Middle frontal gyrus (tissue), 1 donor: ENCODE results near the gene PCDH1.
"Not testable (repeated sequence)": the region's sequence is repeated elsewhere in the genome, so short reads cannot be mapped to it uniquely, and the experiment has no call there.

ENCODE experiments used
- DNase-seq: peaks from one replicate; pipeline ENCODE4 v3.0.0-alpha.2; 2015; ENCODE audit warnings: low spot score; ENCODE audit errors: extremely low spot score

The PCDH1 gene

DNA sequence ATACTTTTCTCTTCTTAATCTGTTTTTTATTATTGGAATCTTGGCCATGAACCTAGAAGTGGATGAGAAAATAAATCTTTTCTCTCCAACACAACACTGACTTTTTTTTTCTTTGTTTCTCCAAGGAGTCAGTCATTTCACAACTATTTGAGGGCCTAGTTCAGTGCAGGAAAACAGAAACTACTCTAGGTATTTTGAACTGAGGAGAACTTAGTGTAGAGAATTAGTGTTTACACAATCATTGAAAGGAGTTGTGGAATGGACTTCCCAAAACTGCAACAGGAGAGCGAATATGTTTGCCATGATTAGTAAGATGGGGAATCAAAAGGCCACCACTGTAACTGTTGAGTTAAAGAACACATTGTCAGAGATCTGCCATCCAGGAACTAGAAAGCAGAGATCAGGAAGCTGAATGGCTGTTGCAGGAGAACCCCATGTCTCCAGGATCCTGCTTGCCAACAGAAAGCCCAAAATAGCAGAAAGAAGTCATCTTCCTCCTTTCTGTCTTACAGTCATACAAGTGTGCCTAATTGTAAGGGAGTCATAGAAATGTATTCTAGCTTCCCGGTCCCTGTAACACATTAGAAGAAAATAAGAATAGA is 20.3 kb upstream of the PCDH1 start:
- no peak for DNase-seq

DNA sequence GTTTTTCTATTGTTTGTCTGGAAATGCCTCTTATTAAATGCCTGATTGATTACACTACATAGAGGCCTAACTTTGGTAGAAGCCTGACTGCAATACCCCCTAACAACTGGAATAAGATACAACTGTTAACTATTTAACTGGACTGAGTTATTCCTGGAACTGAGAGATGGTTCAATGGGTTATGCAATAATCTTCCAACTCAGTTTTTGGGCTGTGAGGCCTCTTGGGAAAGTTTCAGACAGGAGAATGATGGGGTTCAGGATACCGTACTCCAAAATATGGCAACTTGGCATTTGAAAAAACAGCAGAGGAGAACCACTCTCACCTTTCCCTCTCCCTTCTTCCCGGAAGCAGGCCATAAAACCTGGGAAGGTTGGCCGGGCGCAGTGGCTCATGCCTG is 19.2 kb upstream of the PCDH1 start:
- no peak for DNase-seq

DNA sequence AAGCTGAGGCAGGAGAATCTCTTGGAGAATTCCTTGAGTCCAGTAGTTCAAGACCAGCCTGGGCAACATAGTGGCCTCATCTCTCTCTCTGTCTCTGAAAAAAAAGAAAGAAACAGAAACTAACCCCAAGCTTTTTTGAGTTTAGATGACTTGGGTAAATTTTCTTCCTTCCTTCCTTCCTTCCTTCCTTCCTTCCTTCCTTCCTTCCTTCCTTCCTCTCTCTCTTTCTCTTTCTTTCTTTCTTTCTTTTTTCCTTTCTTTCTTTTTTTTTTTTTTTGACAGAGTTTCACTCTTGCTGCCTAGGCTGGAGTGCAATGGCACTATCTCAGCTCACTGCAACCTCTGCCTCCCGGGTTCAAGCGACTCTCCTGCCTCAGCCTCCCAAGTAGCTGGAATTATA is 12.2 kb upstream of the PCDH1 start:
- DNase-seq: not testable (repeated sequence)

DNA sequence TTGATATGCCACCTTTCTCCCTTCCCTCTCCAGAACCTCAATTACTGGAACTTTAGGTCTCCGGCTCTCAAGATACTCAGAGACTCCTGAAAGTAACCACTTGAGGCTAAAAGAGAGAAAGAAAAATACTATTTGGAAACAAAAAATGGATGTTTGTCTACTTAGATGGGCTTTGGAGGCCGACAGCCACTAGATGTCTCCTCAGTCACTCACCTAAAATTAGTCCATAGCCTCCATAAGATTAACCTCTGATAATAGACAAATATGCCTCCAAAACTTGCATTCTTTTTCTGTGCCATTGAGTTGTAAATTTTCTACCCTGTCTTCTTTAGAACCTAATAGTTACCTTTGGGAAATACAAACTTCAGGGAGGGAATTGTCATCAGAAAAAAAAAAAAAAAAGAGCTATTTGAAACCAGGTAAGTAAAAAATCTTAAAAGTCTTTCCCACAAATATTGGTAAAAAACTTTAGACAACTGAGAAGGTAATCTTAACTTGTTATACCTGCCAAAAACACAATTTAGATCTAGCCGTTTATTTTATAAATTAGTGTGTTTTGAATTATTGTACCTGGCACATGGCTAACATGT is 11.2 kb upstream of the PCDH1 start:
- DNase-seq: no peak

DNA sequence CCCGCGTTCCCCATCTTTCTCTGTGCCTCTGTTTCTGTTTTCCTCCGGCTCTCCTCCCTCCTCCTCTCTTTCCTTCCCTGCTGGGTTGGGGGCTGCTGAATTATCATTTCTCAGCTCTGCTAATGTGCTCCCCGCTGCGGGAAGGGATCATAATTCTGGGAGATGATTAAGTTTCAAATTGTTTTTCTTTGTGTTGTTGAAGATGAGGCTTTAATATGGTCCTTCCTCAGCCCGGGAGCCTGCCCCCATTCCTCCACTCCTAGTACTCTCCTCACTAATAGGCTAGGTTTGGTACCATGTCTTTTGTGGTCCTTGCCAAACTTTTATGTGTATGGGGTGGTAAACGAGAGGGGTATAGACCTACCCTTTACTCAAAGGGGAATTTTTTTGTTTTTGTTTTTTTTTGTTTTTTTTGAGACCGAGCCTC is 5.7 kb upstream of the PCDH1 start:
- DNase-seq: no peak

DNA sequence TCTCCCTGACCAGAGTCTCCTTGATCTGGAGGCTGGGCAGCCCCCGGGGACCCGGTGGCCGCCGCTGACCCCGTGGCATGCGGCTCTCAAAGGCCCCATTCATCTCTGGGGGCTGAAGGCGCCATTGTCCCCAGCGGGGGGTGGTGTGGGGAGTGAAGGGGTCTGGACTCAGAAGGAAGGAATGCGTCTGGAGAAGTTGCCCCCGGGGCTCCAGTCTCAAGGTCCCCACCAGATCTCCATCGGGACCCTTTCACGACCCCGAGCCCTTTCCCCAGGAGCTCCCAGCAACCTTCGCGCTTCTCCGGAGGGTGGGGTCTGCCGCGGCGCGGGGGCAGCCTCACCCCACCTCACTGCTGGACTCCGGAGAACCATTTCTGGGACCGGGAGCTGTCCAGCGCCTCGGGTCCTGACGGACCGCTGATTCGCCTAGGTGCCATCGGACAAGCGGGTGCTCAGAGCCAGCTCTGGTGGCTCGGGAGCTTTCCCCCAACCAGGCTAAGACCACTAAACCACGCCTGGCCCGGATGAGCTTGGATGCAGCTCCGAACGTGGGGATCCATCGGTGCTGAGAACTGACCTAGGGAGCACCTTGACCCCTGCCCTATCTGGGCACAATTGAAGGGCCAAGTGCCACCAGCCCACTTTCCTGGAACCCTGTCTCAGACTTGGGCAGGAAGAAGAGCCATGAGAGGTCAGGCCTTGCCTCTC is 5.1 kb upstream of the PCDH1 start:
- no peak for DNase-seq

DNA sequence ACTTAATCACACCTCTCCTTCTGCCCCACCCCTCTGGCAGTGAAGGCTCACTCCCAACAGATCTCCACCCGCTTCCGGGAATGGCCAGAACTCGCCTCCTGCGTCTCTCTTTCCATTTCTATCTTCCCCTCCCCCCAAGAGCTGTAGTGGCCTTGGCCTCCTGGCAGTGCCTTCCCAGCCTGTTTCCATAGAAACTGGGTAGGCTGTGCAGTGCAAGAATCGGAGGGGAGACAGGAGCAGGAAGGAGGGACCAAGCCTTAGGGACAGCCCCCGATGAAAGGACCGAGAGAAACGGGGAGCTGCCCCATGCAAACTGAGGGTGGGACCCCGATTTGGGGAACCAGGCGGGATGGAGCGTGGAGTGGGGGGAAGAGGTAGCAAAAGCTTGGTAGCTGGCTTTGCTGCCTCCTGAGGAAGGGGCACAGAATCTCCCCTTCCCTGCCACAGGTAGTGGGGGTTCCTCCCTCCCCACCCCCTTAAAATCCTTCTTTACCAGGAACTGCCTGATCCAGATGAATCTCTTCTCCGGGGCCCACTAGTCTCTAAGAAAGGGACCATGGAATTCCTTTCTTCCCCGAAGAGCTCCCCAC is 4.5 kb upstream of the PCDH1 start:
- no peak for DNase-seq

DNA sequence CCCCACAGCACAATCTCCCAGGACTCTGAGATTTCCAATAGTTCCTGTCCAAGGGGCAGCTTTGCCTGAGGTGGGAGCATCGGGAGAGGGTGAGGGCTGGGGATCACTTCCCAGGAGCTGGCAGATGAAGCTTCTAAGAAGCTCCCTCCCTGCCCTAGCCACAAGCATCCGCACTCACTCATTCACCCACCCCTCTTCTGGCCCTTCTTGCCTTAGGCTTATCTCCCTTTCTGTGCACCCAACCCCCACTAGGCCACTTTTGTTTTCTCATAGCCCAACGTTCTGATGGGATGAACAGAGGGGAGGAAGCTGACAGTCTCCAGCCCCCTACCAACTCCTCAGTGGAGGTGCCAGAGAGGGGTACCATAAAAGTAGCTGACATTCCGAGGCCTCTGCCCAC is 3.7 kb upstream of the PCDH1 start:
- no peak for DNase-seq

DNA sequence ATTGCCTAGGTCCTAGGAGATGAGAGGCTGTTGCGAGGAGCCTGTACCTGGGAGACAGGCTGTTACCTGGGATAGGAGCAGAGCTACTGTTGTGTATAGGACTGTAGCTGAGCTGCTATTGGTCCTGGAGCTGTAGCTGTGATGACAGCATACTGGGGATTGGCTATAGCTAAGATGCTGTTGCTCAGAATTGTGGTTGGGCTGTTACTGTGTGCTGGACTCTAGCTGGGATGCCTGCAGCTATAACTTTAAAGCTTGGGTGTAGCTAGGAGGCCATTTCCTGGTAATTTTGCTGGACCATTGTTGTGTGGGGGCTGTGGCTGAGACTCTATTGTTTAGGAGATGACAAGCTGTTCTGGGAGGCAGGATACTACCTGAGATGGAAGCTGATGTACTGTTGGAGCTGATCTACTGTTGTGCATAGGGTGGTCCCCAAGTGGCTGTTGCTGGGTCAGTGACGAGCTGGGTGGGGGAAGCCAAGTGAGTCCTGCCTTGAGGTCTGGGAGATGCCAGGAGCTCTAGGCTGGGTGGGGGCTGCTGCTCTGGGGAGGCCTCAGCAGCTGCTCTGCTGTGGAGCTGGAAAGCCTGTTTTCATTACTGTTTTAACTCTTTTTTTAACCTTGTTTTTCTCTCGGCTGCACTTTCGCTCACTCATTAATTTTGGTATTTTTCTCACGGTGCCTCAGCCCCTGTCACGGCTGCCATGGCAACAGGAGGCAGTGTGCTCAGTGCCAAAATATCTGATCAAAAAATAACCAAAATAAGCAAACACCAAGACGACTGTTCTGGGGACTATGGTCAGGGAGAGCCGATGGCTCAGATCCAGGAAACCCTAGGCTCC is 3.0 kb upstream of the PCDH1 start:
- DNase-seq: no peak

DNA sequence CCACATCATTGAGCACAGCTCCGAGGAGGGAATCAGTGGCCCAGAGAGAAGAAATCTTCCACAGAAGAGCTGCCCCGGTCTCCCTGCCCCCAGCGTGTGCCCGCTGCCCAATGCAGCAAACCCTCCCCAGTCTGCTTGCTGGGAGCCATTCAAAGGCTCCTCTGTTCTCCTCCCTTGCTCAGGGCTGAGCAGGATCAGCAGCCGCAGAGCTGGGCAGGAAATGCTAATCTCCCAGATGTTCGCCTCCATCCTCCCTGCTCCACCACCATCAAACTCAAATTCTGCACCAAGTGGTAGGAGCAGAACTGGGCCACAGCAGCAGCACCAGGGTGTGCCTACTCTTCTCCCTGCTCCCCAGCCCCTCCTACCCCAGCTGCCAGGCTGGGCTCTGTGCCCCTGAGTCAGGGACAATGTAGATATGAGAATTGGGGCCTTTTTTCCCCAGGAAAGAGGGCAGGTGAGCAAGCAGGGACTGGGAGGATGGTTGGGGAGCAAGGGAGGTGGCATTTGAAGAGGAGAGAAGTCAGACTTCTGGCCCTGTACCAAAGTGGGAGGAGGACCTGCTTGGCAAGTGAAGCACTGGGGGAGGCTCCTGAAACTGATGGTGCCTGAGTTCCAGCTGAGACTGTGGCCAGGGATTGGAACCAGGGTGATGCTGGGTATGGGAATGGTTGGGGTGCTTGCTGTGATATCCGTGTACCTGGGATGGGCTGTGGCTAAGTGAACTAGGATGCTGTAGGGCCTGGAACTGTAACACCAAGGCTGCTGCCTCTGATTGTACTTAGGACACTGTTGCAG is 1.9 kb upstream of the PCDH1 start:
- peak; percentile 60 for DNase-seq

DNA sequence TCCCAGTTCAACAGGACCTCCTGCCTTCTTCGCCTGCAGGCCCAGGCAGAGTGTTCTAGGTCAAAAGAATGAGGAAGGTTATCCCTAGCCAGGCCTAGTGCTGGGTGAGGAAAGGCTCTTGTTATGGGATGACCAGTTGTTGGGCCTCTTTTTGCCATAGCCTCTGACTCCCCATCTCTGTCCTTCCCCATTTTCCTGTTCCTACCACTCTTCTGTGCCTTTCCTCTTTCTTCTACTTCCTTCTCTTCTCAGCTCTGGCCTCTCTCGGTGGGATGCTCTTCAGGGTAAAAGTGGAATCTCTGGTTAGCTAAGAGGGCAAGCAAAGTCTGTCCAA is 1.2 kb upstream of the PCDH1 start:
- DNase-seq: no peak

DNA sequence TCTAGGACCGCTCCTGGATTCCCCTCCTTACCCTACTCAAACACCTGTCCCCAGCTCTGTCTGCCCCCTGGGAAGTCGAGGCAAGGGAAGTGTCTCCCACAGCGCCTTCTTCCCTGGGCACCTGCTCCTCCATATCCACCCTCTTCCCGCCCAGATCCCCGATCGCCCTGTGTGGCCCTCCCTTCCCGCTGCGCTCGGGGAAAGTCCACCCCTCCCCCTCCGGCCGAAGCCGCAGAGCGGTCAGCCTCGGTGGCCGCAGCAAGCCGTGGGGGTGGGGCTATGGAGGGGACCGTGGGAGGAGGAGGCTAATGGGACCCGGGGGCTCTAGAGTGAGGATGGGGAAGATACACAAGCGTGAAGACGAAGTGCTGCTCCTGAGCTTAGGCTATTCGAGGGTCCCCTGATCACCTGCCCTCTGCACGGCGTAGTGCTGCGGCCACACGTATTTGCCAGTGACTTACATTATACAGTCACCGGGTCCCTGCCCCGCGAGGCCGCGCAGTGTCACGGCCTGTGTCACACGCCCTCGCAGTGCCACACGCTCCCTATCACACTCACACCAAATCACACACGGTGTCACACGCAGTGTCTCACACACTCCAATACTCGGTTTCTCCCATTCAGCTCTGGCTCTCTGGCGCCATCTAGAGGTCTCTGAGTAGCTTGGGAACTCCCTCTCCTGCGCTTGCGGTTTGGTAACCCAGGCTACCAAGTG is 658 bp upstream of the PCDH1 start:
- peak; percentile 97 for DNase-seq

DNA sequence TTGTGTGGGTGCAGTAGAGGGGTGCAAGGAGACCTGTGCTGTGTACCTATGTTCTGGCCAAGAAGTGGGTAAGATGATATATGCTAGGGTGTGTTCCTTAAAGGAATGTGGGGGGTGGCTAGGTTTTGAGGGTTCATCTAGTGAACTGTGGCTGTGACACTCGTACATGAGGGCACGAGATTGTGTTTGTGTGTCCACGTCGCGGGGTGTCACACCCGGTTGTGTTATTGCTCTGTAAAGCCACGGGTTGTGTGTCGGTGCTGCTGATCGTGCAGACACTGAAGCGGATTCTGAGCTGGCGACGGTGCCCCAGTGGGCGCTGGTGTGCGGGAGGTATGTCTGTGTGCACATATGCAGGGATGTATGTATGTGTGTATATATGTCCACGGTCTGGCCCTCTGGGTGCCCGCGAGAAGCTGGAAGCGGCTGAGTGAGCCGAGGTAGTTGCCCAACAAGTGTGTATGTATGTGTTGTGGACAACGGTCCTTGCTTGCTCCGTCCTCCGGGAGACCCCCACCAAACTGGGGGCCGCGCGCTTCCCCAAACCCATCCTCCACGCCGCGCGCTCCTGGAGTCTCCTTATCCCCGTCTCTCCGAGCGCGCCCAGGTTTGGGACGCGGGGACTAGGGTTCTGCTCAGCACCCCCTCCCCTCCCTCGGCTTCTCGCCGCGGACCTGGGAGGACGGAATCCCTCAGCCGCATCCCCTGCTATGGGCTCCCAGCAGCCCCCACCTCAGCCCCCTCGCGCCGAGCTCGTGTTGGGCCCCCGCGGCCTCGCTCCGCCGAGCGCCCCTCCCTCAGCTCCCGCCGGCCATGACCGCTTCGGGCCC is 639 bp downstream of the PCDH1 start:
- DNase-seq: no peak

DNA sequence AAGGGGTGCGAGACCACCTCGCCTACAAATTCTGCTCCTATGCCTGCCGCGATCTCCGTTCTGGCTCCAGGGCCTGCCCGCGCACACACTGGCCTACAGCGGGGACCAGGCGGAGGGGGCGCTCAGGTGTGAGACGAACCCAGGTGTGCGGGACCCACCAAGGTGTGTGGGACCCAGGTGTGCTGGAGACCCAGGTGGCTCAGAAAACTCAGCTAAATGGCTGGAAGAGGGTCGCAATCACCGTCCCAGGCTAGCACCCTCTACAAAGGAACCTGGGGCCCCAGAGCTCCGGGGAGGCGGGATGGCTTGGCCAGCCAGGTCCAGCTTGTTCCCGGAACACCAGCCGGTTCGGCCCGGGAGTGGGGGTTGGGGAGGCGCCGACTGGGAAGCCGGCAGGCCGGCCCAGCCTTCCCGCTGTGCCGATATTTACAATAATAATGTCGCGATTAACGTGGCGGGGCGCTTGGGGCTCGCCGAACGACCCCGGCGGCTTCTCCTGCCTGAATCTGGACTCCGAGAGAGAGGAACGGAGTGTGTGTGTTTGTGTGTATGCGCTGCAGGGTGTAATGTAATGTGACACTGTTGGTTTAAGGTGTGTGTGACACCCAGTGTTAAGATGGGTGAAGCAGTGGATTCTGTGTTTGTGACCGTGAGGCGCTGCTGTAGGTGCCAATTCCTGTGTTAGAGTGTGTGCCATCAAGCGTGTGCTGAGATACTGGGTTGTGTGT is 1.4 kb downstream of the PCDH1 start:
- DNase-seq: no peak

DNA sequence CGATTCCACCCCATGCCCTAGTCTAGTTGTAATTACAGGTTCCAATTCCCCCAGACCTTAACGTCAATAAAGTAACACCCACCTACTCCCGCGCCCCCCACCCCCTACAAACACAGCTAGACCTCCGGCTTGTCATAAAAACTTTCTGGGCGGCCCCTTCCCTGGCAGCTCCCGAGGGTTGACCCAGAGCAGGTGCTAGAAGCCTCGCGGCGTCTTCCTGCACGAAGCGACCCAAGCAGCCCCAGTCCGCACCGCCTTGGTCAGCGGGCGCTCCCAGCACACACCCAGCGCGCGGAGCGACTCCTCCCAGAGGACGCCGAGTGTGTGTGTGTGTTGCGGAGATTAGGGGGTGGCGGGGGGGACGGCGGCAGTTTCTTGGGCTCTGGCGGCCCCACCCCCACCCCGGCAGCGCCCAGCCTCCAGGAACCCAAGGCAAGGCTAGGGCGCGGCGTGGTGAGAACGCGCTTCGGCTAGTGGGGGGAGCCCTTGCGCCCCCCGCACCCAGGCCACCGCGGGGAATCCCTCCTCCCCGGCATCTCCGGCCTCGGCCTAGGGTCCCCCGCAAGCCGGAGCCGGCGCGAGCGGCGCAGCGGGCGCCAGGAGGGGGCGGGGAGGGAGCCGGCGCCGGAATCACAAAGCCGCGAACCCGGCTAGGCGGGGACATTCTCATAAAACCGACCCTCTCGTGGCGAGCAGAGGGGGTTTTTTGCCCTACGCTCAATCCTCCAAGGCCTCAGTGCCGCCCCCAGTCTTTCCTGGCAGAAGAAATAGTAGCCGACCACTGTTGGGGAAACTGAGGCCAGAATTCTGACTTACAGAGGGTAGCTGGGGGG is 2.2 kb downstream of the PCDH1 start:
- DNase-seq: no peak

DNA sequence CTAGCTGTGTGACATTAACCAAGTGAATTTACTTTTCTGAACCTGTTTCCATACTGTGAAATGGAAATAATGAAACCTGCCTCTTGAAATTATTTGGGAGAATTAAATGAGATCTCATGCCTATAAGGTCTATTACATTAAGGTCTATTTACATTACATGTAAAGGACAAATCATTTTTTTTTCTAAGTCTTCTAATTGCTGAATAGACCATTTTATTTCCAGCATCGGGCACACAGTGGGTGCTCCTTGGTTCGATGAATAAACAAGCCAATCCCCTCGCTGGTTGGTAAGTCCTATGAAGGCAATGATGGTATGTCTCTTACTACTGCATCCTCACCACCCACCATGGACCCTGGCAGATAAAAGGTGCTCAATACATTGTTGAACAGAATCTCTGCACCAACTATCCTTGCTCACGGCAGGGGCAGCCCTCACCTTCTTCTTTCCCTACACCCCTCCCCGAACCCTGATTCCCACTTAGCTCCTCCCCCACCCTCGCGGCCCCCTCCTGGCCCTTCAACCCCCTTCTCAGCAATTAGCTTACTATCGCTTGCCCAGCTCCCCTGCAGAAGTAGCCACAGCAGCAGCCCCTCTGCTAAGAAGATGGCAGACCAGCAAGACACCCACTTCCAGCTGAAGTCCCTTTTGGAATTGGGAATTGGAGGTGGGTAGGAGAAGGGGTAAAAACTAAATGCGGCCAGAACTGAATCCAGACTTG is 3.0 kb downstream of the PCDH1 start:
- DNase-seq: no peak

DNA sequence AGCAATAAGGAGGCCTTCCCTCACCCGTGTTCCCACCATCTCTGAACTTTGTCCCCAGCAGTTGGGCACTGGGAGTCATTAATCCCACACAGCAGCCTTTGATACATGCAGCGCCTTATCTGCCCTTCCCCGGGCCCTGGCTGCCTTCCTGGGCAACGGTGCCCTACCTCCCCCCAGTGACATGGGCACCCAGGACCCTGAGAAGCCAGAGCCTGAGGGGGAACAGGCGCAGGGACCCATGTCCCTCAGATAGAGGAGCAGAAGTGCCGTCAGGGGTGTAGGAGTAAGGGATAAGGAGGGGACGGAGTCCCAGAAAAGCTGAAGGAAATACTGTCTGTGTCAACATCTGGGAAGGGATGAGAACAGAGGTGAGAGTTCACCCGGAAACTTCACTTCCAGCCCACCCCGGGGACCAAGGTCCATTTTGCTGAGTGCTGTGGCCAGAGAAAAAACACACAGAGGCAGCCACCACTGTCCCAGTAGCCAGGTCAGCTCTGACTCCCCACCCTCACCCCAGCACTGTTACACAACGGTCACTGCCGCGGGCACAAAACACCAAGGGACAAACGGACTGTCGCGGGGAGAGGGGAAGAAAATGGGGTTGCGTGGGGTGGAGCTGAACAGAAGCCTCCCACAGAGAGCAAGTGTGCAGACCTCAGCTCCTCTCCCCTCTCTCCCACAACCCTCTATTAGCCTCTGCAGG is 3.8 kb downstream of the PCDH1 start:
- no peak for DNase-seq
